Skeletal muscle satellite cell (primary cell): Measurements from ENCODE around the gene CASP2.

Source experiments
- H3K27me3 ChIP-seq: 2 replicates; pipeline ENCODE4 v1.7.0; 2013; ENCODE audit warnings: low read length; ENCODE audit not compliant: control insufficient read depth, insufficient read depth
- H3K36me3 ChIP-seq: 2 replicates; pipeline ENCODE4 v1.7.0; 2013; ENCODE audit warnings: mild to moderate bottlenecking, control low read depth, low read length; ENCODE audit not compliant: insufficient read depth
- H3K4me1 ChIP-seq: 2 replicates; pipeline ENCODE4 v1.7.0; 2013; ENCODE audit warnings: low read length; ENCODE audit not compliant: control insufficient read depth, insufficient read depth
- H3K4me2 ChIP-seq: 2 replicates; pipeline ENCODE4 v1.7.0; 2013; ENCODE audit warnings: mild to moderate bottlenecking, low read length
- H3K4me3 ChIP-seq: 2 replicates; pipeline ENCODE4 v1.7.0; 2013; ENCODE audit warnings: low read length
- H3K9ac ChIP-seq: 2 replicates; pipeline ENCODE4 v1.7.0; 2013; ENCODE audit warnings: mild to moderate bottlenecking, low read depth, low read length, moderate library complexity
- H3K9me3 ChIP-seq: replicated peaks from 2 replicates; pipeline ENCODE4 v1.7.0; 2013; ENCODE audit warnings: mild to moderate bottlenecking, control low read depth, low read length

Gene CASP2

GRCh38 chr7:143265017-143265693 is 23.0 kb upstream of the CASP2 start:
- no peak overlapping the region for H3K9ac ChIP-seq
- peak overlapping the region; percentile 98 for H3K4me2 ChIP-seq
- H3K36me3 ChIP-seq, result peaks cover 27% of the 10 kb centered on the region
- H3K27me3 ChIP-seq, result no peaks in the 10 kb centered on the region
- peaks cover 17% of the 10 kb centered on the region for H3K4me1 ChIP-seq
- peak overlapping the region; percentile 99 for H3K4me3 ChIP-seq
- H3K9me3 ChIP-seq, result no peaks in the 10 kb centered on the region

GRCh38 chr7:143269251-143269650 is 18.9 kb upstream of the CASP2 start:
- H3K4me2 ChIP-seq, result no peak overlapping the region
- no peak overlapping the region for H3K4me3 ChIP-seq
- peaks cover 27% of the 10 kb centered on the region for H3K36me3 ChIP-seq
- peaks cover 11% of the 10 kb centered on the region for H3K4me1 ChIP-seq
- H3K27me3 ChIP-seq, result no peaks in the 10 kb centered on the region
- no peak overlapping the region for H3K9ac ChIP-seq
- H3K9me3 ChIP-seq, result no peaks in the 10 kb centered on the region

- no peak overlapping the region for H3K4me3 ChIP-seq
- H3K27me3 ChIP-seq, result no peaks in the 10 kb centered on the region
- H3K4me1 ChIP-seq, result no peaks in the 10 kb centered on the region
- H3K9me3 ChIP-seq, result no peaks in the 10 kb centered on the region
- H3K9ac ChIP-seq, result no peak overlapping the region
- peaks cover 27% of the 10 kb centered on the region for H3K36me3 ChIP-seq
- H3K4me2 ChIP-seq, result no peak overlapping the region
Observed at GRCh38 chr7:143271240-143271639, 16.9 kb upstream of the CASP2 start.

GRCh38 chr7:143272871-143273270 is 15.3 kb upstream of the CASP2 start:
- Histone ChIP-seq H3K4me2 (no peak overlapping the region), H3K9ac (no peak overlapping the region), H3K4me1 (no peaks in the 10 kb centered on the region), H3K9me3 (no peaks in the 10 kb centered on the region), H3K36me3 (peaks cover 16% of the 10 kb centered on the region), H3K27me3 (no peaks in the 10 kb centered on the region), H3K4me3 (no peak overlapping the region)

GRCh38 chr7:143279186-143280098 is 8.7 kb upstream of the CASP2 start:
- H3K9me3 ChIP-seq, result no peaks in the 10 kb centered on the region
- H3K4me1 ChIP-seq, result peaks cover 11% of the 10 kb centered on the region
- no peak overlapping the region for H3K4me3 ChIP-seq
- H3K4me2 ChIP-seq, result no peak overlapping the region
- no peaks in the 10 kb centered on the region for H3K36me3 ChIP-seq
- H3K9ac ChIP-seq, result no peak overlapping the region
- H3K27me3 ChIP-seq, result no peaks in the 10 kb centered on the region

GRCh38 chr7:143280160-143280559 is 8.0 kb upstream of the CASP2 start:
- Histone ChIP-seq H3K9me3 (no peaks in the 10 kb centered on the region), H3K27me3 (no peaks in the 10 kb centered on the region), H3K4me3 (no peak overlapping the region), H3K9ac (no peak overlapping the region), H3K4me2 (no peak overlapping the region), H3K36me3 (no peaks in the 10 kb centered on the region), H3K4me1 (peaks cover 11% of the 10 kb centered on the region)

- Histone ChIP-seq H3K4me3 (no peak overlapping the region), H3K36me3 (no peaks in the 10 kb centered on the region), H3K4me2 (no peak overlapping the region), H3K9ac (no peak overlapping the region), H3K4me1 (peaks cover 11% of the 10 kb centered on the region), H3K9me3 (no peaks in the 10 kb centered on the region), H3K27me3 (no peaks in the 10 kb centered on the region)
Observed at GRCh38 chr7:143280566-143280965, 7.6 kb upstream of the CASP2 start.

GRCh38 chr7:143281529-143281928 is 6.6 kb upstream of the CASP2 start:
- H3K9ac ChIP-seq, result no peak overlapping the region
- no peaks in the 10 kb centered on the region for H3K27me3 ChIP-seq
- H3K4me2 ChIP-seq, result no peak overlapping the region
- no peaks in the 10 kb centered on the region for H3K36me3 ChIP-seq
- H3K4me1 ChIP-seq, result peaks cover 11% of the 10 kb centered on the region
- no peak overlapping the region for H3K4me3 ChIP-seq
- H3K9me3 ChIP-seq, result no peaks in the 10 kb centered on the region

- H3K4me1 ChIP-seq, result peaks cover 11% of the 10 kb centered on the region
Observed at GRCh38 chr7:143282124-143282523, 6.0 kb upstream of the CASP2 start.

GRCh38 chr7:143283381-143283780 is 4.8 kb upstream of the CASP2 start:
- Histone ChIP-seq H3K27me3 (no peaks in the 10 kb centered on the region), H3K4me2 (no peak overlapping the region), H3K9me3 (no peaks in the 10 kb centered on the region), H3K4me3 (no peak overlapping the region), H3K9ac (no peak overlapping the region), H3K4me1 (peaks cover 15% of the 10 kb centered on the region), H3K36me3 (no peaks in the 10 kb centered on the region)

More at GRCh38 chr7:143282124-143282523, 6.0 kb upstream of the CASP2 start:
- H3K4me2 ChIP-seq, result no peak overlapping the region
- H3K27me3 ChIP-seq, result no peaks in the 10 kb centered on the region
- H3K9ac ChIP-seq, result no peak overlapping the region
- no peaks in the 10 kb centered on the region for H3K9me3 ChIP-seq
- H3K36me3 ChIP-seq, result no peaks in the 10 kb centered on the region
- no peak overlapping the region for H3K4me3 ChIP-seq

GRCh38 chr7:143284591-143285469 is 3.3 kb upstream of the CASP2 start, which contains the start of gene TMEM139:
TSS of gene TMEM139 (plus strand) at chr7:143284958. CDS start at chr7:143285958, 1,000 bp downstream.
- no peak within 1 kb of the TSS for H3K9ac ChIP-seq
- H3K4me1 ChIP-seq, result peaks cover 13% of the 10 kb centered on the region
- H3K9me3 ChIP-seq, result no peaks in the 10 kb centered on the region
- no peaks in the 10 kb centered on the region for H3K27me3 ChIP-seq
- H3K4me3 ChIP-seq, result no peak within 1 kb of the TSS
- H3K36me3 ChIP-seq, result no peaks in the 10 kb centered on the region
- H3K4me2 ChIP-seq, result no peak within 1 kb of the TSS
